Forelimb muscle (tissue), 1 donor: ENCODE measurements around the gene GPHB5. TPM values are rescaled to one million over a fixed set of nuclear protein-coding genes. Genes with fewer than 3 reads are reported as not detected.

ENCODE experiments used
- polyA plus RNA-seq: library from polyadenylated mRNA; unstranded; fragments of 120-200 nt; gene quantifications from one replicate; pipeline ENCODE4 v1.2.1, GENCODE V29; 2013; ENCODE audit not compliant: insufficient read length

Gene GPHB5
- polyA plus RNA-seq, 1 donor = not detected

Other genes with a start within 250 kb of the GPHB5 start
- 25.9 TPM for gene RHOJ, start 114.5 kb downstream of the GPHB5 start, polyA plus RNA-seq
- gene PPP2R5E, start 224.4 kb upstream of the GPHB5 start, polyA plus RNA-seq = 20.9 TPM